HG03097 (cell line): ENCODE measurements around the gene CREM.
A peak's percentile ranks its signal among the peaks of the same experiment; 100 is the strongest.

Experiments used
- ATAC-seq: cut with Tn5 transposase; IDR thresholded peaks from one replicate; pipeline ENCODE4 v1.9.1; 2021; ENCODE audit not compliant: unreplicated experiment, low FRiP score

CREM gene

GRCh38 chr10:35217455-35217854 lies 90.8 kb downstream of the CREM start:
- no peak for ATAC-seq

- peak; percentile 78 for ATAC-seq
Observed at GRCh38 chr10:35218339-35218955, 91.8 kb downstream of the CREM start.

- no peak for ATAC-seq
Observed at GRCh38 chr10:35219292-35219691, 92.6 kb downstream of the CREM start.

- no peak for ATAC-seq
Observed at GRCh38 chr10:35219891-35220890, 93.5 kb downstream of the CREM start.

- ATAC-seq: no peak
Observed at GRCh38 chr10:35223016-35223415, 96.4 kb downstream of the CREM start.

- ATAC-seq: no peak
Observed at GRCh38 chr10:35224045-35224740, 97.5 kb downstream of the CREM start.

- ATAC-seq: no peak
Observed at GRCh38 chr10:35225204-35225603, 98.6 kb downstream of the CREM start.

- ATAC-seq: no peak
Observed at GRCh38 chr10:35226507-35226906, 99.9 kb downstream of the CREM start.

- no peak for ATAC-seq
Observed at GRCh38 chr10:35228058-35228457, 101.4 kb downstream of the CREM start.

- ATAC-seq: no peak
Observed at GRCh38 chr10:35231646-35232045, 105.0 kb downstream of the CREM start.

GRCh38 chr10:35232527-35232926 lies 105.9 kb downstream of the CREM start:
- no peak for ATAC-seq

- no peak for ATAC-seq
Observed at GRCh38 chr10:35234073-35234472, 107.4 kb downstream of the CREM start.

GRCh38 chr10:35236739-35237138 lies 110.1 kb downstream of the CREM start:
- ATAC-seq: no peak

- no peak for ATAC-seq
Observed at GRCh38 chr10:35237766-35238512, 111.3 kb downstream of the CREM start.

- ATAC-seq: no peak
Observed at GRCh38 chr10:35244549-35244948, 117.9 kb downstream of the CREM start.

- no peak for ATAC-seq
Observed at GRCh38 chr10:35246770-35247343, 120.2 kb downstream of the CREM start.

- ATAC-seq: no peak
Observed at GRCh38 chr10:35251373-35252100, 124.9 kb downstream of the CREM start.

GRCh38 chr10:35257057-35257983 lies 130.7 kb downstream of the CREM start:
- ATAC-seq: no peak
